NCI-H2029 treated with DMSO at 0.1 percent for 48 hours (cell line): Measurements from ENCODE around the gene RIC8A.

Experiments used
- DNase-seq: peaks from one replicate; lab custom pipeline; 2025; lab: John Stamatoyannopoulos, UW

RIC8A gene

DNA sequence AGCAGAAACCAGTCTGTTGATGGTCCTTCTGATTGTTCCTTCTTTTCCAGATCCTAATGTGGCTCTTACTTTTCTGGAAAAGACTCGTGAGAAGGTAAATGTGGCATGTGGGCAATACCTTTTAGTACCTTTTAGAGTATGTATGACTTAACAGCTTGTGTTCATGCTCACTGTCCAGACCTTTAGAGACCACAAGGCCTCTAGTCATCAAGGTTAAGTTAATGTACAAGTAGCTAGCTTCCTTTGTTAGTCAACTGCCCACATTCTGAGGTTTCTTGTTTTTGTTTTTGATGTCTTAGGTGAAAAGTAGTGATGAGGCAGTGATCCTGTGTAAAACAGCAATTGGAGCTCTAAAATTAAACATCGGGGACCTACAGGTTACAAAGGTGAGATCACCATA, 36.9 kb downstream of the RIC8A start:
- DNase-seq = no peak

DNA sequence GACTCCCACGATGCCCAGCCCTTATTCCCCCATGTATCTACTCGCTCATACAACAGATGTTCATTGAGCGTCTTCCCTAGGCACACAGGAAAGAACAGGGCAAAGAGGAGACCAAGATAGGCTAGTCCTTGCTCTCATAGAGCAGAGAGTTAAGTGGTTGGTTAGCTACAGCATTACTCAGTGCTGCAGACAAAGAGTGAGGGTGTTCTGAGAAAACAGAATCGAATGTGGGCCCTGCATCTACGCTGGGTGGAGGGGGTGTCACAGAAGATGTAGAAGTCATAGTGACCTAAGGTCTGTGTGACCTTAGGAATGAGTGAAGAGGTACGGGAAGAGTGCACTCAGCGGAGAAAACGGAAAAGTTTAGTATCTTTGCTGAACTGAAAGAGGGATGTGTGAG, 41.6 kb downstream of the RIC8A start:
- DNase-seq = no peak

DNA sequence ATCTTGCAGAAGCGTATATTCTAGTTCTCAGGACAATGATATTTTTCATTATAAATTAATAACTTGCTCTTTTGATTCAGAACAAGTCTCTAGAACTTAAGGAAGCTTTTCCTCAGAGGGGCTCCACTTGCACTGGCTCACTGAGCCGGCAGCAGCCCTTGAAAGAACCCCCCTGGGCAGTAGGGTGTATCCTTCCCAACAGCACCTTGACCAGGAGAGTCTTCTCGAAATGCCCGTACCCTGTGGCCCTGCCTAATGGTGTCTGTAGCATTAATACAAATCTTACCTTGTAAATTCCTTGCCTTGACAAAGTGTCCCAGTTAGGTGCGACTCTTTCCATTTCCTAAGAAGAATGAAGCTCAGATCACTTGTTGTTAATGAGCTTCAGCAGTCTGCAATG, 42.8 kb downstream of the RIC8A start:
- no peak for DNase-seq

DNA sequence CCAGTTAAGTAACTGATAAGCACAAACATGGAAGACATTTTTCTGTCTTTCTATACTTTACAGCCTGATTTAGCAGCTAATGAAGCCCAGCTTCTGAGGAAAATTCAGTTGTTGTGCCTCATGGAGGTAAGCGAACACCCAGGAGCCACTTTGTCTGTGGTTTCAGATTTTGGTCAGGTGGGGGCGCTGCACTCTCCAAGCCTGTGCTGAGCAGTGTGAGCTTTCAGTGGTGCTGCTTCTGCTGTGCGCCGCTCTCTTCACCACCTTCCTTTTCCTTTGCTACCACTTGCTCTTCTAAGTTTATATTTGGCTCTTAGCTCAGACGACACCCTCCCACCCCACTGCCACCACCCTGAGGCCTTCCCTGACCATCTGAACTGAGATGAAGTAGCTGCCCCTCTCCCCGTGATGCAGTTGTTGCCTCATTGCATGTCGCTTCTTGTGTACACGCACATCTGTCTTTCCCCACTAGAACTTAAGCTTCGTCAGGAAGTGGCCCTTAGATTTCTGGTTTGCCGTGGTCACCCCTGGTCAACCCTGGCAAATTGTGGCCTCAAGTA, 43.3 kb downstream of the RIC8A start:
- DNase-seq = no peak

DNA sequence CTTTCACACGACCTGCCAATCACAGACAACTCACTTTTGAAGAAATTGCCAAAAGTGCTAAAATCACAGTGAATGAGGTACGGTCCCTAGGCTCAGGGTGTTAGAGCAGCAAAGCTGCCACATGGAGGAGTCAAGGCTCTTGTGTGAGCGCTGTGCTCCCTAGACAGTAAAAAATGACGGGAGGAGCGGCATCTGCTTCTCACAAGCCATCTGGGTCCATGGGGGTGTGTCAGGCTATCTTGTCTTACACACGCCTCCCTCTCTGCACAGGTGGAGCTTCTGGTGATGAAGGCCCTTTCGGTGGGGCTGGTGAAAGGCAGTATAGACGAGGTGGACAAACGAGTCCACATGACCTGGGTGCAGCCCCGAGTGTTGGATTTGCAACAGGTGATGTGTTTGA, 44.0 kb downstream of the RIC8A start:
- DNase-seq = no peak

DNA sequence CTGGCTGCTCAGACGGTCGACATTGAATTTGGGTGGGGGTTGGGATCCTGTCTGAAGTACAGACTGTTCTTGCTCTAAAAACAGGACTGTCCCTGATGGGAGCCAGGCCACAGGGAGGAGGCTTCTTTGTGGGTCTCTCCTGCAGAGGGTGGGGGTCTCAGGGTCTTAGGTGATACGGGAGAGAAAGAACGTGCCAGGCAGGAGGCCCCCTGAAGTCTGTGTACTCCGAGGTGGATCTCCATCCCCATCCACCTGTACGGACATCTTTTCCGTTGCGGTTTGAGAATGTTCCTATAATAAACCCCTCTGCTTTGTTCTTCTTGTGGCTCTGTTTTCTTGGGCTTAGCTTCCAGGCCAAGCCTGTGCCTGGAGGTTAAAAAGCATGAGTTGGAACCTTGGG, 45.2 kb downstream of the RIC8A start:
- DNase-seq = no peak

DNA sequence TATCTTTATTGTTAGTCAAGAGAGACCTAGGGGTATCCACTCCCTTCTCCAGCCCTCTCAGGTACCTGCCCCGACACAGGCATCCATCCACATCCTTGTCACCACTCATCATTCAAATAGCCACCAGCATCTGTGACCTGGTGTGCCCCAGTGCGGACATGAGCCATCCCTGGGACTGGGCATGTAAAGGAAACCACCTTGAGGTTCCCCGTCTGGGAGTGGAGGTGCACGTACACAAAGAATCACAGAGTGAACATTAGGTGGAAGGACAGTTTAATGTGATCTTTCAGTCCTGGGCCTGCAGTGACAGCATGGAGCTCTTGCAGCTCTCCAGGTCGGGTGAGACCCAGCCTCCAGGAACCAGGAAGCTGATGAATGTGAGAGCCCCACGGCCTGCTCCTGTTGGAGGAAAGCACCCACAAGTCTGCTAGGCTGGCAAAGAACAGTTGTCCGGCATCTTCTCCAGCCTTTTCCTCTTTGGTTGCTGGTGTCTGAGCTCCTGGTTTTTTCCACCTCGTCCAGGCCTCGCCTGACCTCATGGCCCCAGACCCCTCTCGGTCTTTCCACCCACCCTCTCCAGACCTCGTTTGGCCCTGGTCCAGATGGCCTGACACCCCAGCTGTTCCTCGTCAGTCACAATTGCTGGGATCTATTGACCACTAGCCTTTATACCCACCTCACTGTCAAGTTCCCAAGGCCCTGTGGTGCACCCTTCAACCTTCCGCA, 45.8 kb downstream of the RIC8A start:
- no peak for DNase-seq

DNA sequence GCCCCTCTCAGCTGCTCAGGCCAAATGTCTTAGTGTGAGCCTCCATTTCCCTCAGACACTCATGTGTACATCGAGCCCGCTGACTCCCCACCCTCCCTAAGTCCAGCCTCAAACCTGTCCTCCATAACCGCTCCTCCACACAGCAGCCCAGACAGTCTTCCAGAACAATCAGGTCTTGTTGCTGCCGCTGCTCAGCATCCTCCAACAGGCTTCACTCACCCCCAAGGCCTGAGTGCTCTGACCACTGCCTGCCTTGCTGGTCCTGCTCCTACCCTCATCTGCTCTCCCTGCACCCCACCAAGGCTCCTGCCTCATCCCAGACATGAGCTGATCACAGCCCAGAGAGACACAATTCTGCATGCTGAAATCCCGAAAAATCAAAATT, 46.4 kb downstream of the RIC8A start:
- DNase-seq = no peak

DNA sequence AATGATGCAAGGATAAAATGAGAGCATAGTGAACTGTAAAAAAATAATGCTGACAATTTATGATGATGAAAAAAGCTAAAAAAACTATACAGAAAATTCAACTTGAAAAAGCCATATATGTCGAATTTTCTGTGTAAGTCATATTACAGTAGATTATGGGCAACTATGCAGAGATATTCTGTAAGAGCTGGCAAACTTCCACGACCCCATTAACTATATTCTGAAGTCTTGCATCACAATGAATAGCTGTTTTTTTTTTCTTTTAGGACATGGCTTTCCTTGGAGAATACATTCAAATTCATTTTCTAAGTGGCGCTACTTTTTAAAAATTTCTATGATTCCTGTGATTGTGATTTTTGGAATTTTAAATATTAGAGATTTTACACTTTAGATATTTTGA, 47.7 kb downstream of the RIC8A start:
- no peak for DNase-seq

DNA sequence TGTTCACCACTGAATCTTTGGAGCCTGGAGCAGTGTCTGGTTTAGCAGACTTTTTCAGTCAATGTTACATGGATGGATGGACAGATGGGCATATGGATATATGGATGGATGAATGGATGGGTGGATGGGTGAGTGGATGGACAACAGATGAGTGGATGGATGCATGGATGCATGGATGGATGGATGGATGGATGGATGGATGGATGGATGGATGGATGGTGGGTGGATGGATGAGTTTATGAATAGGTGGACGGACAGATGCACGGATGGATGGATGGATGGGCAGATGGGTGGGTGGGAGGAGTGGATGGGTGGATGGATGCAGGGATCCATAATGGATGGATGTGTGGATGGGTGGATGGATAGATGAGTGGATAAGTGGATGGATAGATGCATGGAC, 48.3 kb downstream of the RIC8A start:
- DNase-seq = no peak

DNA sequence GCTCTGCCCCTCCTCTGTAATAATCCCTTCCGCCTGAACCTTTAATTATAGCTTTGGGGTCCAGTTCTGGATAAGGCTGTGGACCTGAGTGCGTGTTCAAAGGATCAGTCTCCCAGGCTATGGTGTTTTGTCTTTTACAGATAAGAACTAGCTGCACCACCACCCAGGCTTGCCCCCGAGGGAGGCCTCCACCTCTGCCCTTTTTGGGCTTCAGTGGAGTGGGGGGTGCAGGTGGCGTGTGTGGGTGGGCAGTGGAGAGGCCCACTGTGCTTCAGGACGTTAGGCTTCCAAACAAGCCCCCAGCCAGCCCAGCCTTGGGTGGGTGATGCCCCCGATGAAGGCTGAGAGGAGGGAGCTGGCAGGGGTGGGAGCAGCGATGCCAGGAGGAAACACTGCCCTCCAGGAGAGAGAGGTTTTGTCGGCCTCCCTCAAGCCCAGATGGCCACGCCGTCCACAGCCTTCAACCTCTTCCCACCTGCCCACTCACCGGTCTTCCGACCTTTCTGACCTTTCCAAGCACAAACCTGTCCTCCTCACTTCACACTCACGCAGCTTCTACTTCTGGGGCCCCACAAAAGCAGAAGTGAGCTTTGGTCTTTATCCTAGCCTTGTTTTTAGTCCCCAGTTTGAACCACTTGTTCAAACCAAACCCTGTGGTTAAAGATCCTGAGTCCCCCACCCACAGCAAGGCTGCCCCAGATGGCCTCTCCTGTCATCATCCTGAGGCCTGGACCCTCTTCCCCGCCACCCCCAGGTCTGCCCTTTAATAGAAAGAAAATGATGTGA, 49.6 kb downstream of the RIC8A start:
- DNase-seq = no peak

DNA sequence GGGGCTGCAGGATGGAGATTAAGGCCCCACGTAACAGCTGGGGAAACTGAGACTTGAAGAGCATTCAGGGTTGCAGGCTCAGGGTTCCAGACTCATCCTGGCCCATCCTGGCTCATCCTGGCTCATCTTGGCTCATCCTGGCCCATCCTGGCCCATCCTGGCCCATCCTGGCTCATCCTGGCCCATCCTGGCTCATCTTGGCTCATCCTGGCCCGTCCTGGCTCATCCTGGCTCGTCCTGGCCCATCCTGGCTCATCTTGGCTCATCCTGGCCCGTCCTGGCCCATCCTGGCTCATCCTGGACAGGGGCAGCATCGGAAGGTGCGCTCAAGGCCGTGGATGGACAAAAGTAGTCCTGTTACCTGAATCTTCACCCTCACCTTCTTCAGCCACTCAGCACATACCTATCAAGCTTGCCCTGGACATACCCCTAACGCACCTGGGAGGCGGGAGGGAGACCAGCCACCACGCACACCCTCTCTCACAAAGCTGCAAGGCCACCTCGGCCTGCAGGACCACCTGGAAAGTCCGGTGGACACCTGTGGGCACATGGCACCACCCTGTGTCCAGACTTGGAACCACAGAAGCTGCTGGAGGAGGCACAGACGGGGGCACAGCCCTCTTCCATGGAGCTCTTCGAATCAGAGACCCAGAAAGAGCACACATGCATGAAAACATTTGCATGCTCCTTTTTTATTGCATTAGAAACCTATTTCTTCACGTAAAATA, 50.4 kb downstream of the RIC8A start:
- no peak for DNase-seq

DNA sequence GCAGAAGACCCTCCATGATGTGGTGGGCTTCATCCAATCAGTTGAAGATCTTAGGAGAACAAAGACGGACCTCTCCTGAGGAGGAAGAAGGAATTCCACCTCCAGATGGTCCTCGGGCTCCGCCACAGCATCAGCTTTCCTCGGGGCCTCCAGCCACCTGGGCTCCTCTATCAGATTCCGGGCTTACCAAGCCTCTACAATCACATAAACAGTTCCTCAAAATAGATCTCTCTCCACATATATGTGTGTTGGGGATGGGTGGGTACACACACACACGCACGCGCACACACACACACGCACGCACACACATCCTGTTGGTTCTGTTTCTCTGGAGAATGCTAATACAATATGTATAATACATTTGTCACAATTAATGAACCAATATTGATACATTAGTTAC, 51.9 kb downstream of the RIC8A start:
- no peak for DNase-seq

DNA sequence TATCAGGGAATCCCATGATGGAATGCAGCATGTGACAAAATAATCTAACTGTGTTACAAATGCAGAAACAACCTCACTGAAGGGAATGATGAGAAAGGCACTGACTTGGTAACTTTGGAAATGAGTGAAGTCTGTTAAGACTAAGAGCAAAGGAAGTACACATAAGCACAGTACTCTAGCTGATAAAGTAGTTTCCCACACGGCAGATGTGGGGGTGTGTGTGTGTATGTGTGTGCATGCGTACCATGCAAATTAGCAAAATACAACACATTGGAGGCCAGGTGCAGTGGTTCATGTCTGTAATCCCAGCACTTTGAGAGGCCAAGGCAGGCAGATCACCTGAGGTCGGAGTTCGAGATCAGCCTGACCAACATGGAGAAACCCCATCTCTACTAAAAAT, 54.1 kb downstream of the RIC8A start:
- DNase-seq = no peak
